Ascending aorta (tissue), 2 donors: ENCODE measurements around the gene NTM. TPM values are rescaled to one million over a fixed set of nuclear protein-coding genes. Genes with fewer than 3 reads are reported as not detected.

Experiments
- DNase-seq, 2 donors: peaks; one replicate each; pipeline ENCODE4 v3.0.0-alpha.2; 2019; ENCODE audit warnings: low spot score in 2 of 2
- H3K27ac ChIP-seq, 2 donors: fragments of 200-600 bp; sonication (generic); one replicate each; pipeline ENCODE4 v1.5.1; 2016 to 2017; ENCODE audit warnings: mild to moderate bottlenecking in 1 of 2
- H3K27me3 ChIP-seq: fragments of 200-600 bp; sonication (generic); one replicate; pipeline ENCODE4 v1.5.1; 2017
- H3K36me3 ChIP-seq, 2 donors: fragments of 200-600 bp; sonication (generic); one replicate each; pipeline ENCODE4 v1.5.1; 2016
- H3K4me1 ChIP-seq, 2 donors: fragments of 200-600 bp; sonication (generic); one replicate each; pipeline ENCODE4 v1.5.1; 2016 to 2017; ENCODE audit warnings: mild to moderate bottlenecking in 1 of 2
- H3K4me3 ChIP-seq, 2 donors: fragments of 200-600 bp; sonication (generic); one replicate each; pipeline ENCODE4 v1.5.1; 2016 to 2017; ENCODE audit warnings: mild to moderate bottlenecking in 1 of 2
- H3K9me3 ChIP-seq, 2 donors: fragments of 200-600 bp; sonication (generic); one replicate each; pipeline ENCODE4 v1.5.1; 2016
- intact Hi-C: fragments of 100-400 bp; cut with DNase I; formaldehyde crosslinking; loops from one replicate; pipeline ENCODE4 v1.15.1; 2023
- total RNA-seq: library from RNA; depleted of rRNA; stranded (reverse); fragments of >200 nt; gene quantifications from one replicate; pipeline ENCODE4 v1.1.0, GENCODE V29; 2016
- TF ChIP-seq, protein P1 (sequence below), 3 experiments: fragments of 200-600 bp in 2 of 3; fragments of 450-650 bp in 1 of 3; sonication (generic) in 2 of 3; IDR thresholded peaks; one replicate each; pipeline ENCODE4 v1.5.1; 2016 to 2019; ENCODE audit warnings: antibody characterized with exemption in 3 of 3, mild to moderate bottlenecking in 1 of 3, moderate library complexity in 1 of 3

NTM gene
- total RNA-seq, 1 donor from 2014 or later: not detected

DNA sequence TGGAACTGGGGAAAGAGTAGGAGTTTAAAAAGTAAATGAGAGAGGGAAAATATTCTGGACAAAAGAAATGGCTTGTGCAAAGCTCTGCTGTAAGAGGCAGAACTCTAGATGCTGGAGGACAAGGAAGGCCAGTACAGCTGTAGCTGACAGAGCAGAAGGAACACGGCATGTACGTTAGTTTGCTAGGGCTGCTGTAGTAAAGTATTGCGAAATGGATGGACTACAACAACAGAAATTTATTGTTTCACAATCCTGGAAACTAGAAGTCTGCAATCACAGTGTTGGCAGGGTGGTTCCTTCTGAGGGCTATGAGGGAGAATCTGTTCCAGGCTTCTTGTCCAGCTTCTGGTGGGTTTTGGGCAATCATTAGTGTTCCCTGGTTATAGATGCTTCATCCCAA lies 454.4 kb downstream of the NTM start:
- no peaks in the 10 kb centered on the region for H3K27me3 ChIP-seq
- H3K27ac ChIP-seq: no peak overlapping the region
- no peaks in the 10 kb centered on the region for H3K36me3 ChIP-seq
- no peak for DNase-seq
- no peaks in the 10 kb centered on the region for H3K4me1 ChIP-seq
- no peaks in the 10 kb centered on the region for H3K9me3 ChIP-seq
- intact Hi-C loops: no loop called here
- H3K4me3 ChIP-seq: no peak overlapping the region
- TF ChIP-seq, protein P1, sequence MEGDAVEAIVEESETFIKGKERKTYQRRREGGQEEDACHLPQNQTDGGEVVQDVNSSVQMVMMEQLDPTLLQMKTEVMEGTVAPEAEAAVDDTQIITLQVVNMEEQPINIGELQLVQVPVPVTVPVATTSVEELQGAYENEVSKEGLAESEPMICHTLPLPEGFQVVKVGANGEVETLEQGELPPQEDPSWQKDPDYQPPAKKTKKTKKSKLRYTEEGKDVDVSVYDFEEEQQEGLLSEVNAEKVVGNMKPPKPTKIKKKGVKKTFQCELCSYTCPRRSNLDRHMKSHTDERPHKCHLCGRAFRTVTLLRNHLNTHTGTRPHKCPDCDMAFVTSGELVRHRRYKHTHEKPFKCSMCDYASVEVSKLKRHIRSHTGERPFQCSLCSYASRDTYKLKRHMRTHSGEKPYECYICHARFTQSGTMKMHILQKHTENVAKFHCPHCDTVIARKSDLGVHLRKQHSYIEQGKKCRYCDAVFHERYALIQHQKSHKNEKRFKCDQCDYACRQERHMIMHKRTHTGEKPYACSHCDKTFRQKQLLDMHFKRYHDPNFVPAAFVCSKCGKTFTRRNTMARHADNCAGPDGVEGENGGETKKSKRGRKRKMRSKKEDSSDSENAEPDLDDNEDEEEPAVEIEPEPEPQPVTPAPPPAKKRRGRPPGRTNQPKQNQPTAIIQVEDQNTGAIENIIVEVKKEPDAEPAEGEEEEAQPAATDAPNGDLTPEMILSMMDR (IDR thresholded peaks at IDR 0.05): no peak

DNA sequence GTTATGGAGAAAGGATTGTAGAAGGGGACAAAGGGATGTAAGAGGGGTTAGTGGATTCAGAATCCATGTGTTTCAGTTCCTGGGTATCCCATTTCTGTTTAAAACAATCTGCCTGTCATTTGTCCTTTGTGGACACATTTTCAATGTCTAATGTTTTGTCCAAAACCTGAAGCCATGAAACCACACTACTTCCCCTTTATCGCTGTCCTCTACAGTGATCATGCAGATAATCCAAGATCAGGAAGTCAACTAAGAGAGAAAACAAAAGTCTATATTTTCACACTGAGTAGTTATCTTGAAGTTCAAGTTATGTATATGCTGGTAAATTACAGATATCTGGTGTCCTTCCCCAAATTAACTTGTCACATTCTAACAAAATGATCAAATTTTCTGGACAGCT lies 457.0 kb downstream of the NTM start:
- Histone ChIP-seq H3K9me3 (no peaks in the 10 kb centered on the region), H3K27ac (no peak overlapping the region), H3K4me1 (no peaks in the 10 kb centered on the region), H3K36me3 (no peaks in the 10 kb centered on the region), H3K4me3 (no peak overlapping the region), H3K27me3 (no peaks in the 10 kb centered on the region)
- DNase-seq: no peak
- TF ChIP-seq, protein P1 (IDR thresholded peaks at IDR 0.05): no peak
- intact Hi-C loops: no loop called here

DNA sequence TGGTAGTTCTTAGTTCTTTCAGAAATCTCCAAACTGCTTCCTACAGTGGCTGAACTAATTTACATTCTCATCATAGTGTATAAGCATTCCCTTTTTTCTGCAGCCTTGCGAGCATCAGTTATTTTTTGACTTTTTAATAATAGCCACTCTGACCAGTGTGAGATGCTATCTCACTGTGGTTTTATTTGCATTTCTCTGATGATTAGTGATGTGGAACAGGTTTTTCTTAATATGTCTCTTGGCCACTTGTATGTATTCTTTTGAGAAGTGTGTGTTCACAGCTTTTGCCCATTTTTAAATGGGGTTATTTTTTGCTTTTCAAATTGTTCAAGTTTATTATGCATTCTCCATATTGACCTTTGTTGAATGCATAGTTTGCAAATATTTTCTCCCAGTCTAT lies 459.3 kb downstream of the NTM start:
- no peak for DNase-seq
- Histone ChIP-seq H3K36me3 (no peaks in the 10 kb centered on the region), H3K27me3 (no peaks in the 10 kb centered on the region), H3K4me1 (no peaks in the 10 kb centered on the region), H3K27ac (no peak overlapping the region), H3K9me3 (no peaks in the 10 kb centered on the region), H3K4me3 (no peak overlapping the region)
- intact Hi-C loops: no loop called here
- TF ChIP-seq, protein P1 (IDR thresholded peaks at IDR 0.05): no peak

DNA sequence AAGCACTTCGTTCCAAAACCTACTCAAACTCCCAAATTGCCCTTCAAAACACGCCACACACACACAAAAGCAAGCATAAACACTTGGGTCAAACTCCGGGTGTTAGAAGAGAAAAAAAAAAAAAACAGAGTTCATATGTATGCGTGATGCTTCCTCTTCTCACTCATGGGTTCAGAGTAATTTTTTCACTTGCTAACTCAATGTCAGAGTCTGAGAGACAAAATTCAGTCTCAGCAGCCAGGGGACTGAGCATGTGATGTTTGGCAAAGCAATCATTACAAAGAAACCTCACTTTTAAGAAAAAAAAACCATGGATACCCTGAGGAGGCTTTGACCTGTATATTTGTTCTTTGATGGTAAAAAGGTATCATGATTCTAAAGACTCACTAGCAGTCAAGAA lies 461.7 kb downstream of the NTM start:
- Histone ChIP-seq H3K4me1 (no peaks in the 10 kb centered on the region), H3K4me3 (no peak overlapping the region), H3K9me3 (no peaks in the 10 kb centered on the region), H3K36me3 (no peaks in the 10 kb centered on the region), H3K27ac (no peak overlapping the region), H3K27me3 (no peaks in the 10 kb centered on the region)
- no peak for DNase-seq
- TF ChIP-seq, protein P1 (IDR thresholded peaks at IDR 0.05): no peak
- intact Hi-C loops: no loop called here

DNA sequence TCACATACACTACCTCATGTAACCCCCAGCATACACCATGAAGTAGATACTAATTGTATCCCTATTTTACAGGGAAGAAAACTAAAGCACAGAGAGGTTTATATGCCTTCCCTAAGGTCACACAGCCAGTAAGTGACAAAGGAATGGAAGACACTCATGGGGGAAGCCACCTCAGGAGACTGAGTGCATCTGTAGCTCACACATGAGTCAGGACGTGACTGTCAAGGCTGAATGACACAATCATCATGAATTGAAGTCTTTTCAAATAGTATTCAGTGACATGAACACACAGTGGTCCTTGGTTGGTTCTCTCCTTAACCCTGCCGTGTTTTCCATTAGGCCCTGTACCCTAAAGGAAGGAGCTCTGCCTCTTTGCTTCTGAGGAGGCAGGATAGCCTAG lies 463.0 kb downstream of the NTM start:
- no peaks in the 10 kb centered on the region for H3K9me3 ChIP-seq
- no peaks in the 10 kb centered on the region for H3K27me3 ChIP-seq
- H3K4me3 ChIP-seq: no peak overlapping the region
- no peak overlapping the region for H3K27ac ChIP-seq
- H3K36me3 ChIP-seq: no peaks in the 10 kb centered on the region
- intact Hi-C loops: no loop called here
- TF ChIP-seq, protein P1 (IDR thresholded peaks at IDR 0.05): no peak
- DNase-seq: no peak
- H3K4me1 ChIP-seq: no peaks in the 10 kb centered on the region

DNA sequence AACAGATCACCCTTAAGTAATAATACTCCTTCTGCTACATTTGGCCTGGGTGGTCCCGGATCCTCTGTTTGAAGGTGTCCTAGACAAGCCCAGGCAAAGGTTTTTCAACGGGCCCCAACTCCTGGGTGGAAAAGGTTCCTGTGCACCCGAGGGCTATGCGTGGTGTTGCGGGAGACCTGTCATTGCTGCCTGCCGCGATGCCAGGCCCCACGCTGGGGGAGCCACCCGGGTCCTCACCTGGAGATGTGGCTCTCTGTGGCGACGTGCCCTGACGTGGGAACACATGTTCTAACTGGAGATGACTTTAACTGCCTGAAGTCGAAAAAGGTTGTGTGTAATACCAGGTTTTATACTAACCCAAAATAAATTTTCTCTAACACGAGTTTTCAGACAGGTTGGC lies 467.1 kb downstream of the NTM start:
- Histone ChIP-seq H3K9me3 (no peaks in the 10 kb centered on the region), H3K36me3 (no peaks in the 10 kb centered on the region), H3K4me3 (no peak overlapping the region), H3K27ac (no peak overlapping the region), H3K27me3 (no peaks in the 10 kb centered on the region), H3K4me1 (no peaks in the 10 kb centered on the region)
- TF ChIP-seq, protein P1 (IDR thresholded peaks at IDR 0.05): no peak
- no peak for DNase-seq
- intact Hi-C loops: no loop called here
